Esophagus muscularis mucosa (tissue), 4 donors: ENCODE measurements around the gene GPC6.

ENCODE experiments used
- CTCF ChIP-seq, 3 experiments: fragments of 200-600 bp in 2 of 3; fragments of 450-650 bp in 1 of 3; sonication (generic) in 2 of 3; IDR thresholded peaks; one replicate each; pipeline ENCODE4 v1.5.1; 2017 to 2019; ENCODE audit warnings: antibody characterized with exemption in 3 of 3, mild to moderate bottlenecking in 2 of 3, moderate library complexity in 1 of 3
- EP300 ChIP-seq: sonication (generic); formaldehyde crosslinking; IDR thresholded peaks from one replicate; pipeline ENCODE4 v1.6.1; 2017; ENCODE audit warnings: antibody characterized with exemption
- POLR2A ChIP-seq: fragments of 450-650 bp; IDR thresholded peaks from one replicate; pipeline ENCODE4 v1.6.1; 2017; ENCODE audit warnings: antibody characterized with exemption, moderate library complexity, mild to moderate bottlenecking, low read depth
- POLR2AphosphoS5 ChIP-seq, 2 donors: sonication (generic); formaldehyde crosslinking; IDR thresholded peaks; one replicate each; pipeline ENCODE4 v1.6.1; 2017; ENCODE audit warnings: antibody characterized with exemption in 2 of 2

- TF ChIP-seq CTCF (IDR thresholded peaks at IDR 0.05): no peak
- no peak for TF ChIP-seq POLR2A
- TF ChIP-seq POLR2AphosphoS5 (IDR thresholded peaks at IDR 0.05): no peak
- TF ChIP-seq EP300: no peak
Observed at GRCh38 chr13:93959796-93960533, 733.4 kb downstream of the GPC6 start.
